ENCODE data around the gene ATXN3.
"Not testable (repeated sequence)": the region's sequence is repeated elsewhere in the genome, so short reads cannot be mapped to it uniquely, and the experiment has no call there.

ATXN3 gene

GRCh38 chr14:92058006-92058917, 48.1 kb downstream of the ATXN3 start:
- no peak for DNase-seq

GRCh38 chr14:92049781-92050180, 56.6 kb downstream of the ATXN3 start:
- no peak for DNase-seq

- not testable (repeated sequence) for DNase-seq
These were observed 57.2 kb downstream of the ATXN3 start for GRCh38 chr14:92049221-92049620.

- not testable (repeated sequence) for DNase-seq
These were observed 60.5 kb downstream of the ATXN3 start for GRCh38 chr14:92045904-92046303.

GRCh38 chr14:92041766-92042165, 64.6 kb downstream of the ATXN3 start:
- DNase-seq: not testable (repeated sequence)

- DNase-seq: no peak
These were observed 65.2 kb downstream of the ATXN3 start for GRCh38 chr14:92041203-92041602.

GRCh38 chr14:92040431-92041051, 65.8 kb downstream of the ATXN3 start:
- DNase-seq: no peak

GRCh38 chr14:92039719-92040430, 66.5 kb downstream of the ATXN3 start, which contains the start of gene TRIP11:
Gene TRIP11, minus strand, starts transcription at chr14:92040059. Its CDS starts 374 bp downstream, at chr14:92039685.
- DNase-seq: peak; percentile 93 to 94

GRCh38 chr14:92039063-92039718, 67.2 kb downstream of the ATXN3 start:
- DNase-seq: peak in 1 of 2 donors; percentile 25

- no peak for DNase-seq
These were observed 68.4 kb downstream of the ATXN3 start for GRCh38 chr14:92037989-92038388.

- no peak for DNase-seq
These were observed 70.5 kb downstream of the ATXN3 start for GRCh38 chr14:92035890-92036289.

GRCh38 chr14:92033906-92034687, 72.3 kb downstream of the ATXN3 start:
- DNase-seq: no peak

GRCh38 chr14:92033433-92033832, 72.9 kb downstream of the ATXN3 start:
- DNase-seq: no peak

- DNase-seq: peak in 1 of 2 donors; percentile 14
These were observed 79.7 kb downstream of the ATXN3 start for GRCh38 chr14:92026548-92027190.

GRCh38 chr14:92022036-92022435, 84.3 kb downstream of the ATXN3 start:
- DNase-seq: no peak

GRCh38 chr14:92021523-92021922, 84.9 kb downstream of the ATXN3 start:
- DNase-seq: no peak

- DNase-seq: no peak
These were observed 92.3 kb downstream of the ATXN3 start for GRCh38 chr14:92014040-92014439.

- DNase-seq: no peak
These were observed 94.1 kb downstream of the ATXN3 start for GRCh38 chr14:92012121-92012748.

GRCh38 chr14:92010644-92011043, 95.7 kb downstream of the ATXN3 start:
- DNase-seq: no peak

GRCh38 chr14:92009604-92010003, 96.8 kb downstream of the ATXN3 start:
- no peak for DNase-seq

Measured in stimulated activated CD4-positive, alpha-beta T cell treated with anti-CD3 and anti-CD28 coated beads, Interleukin-2, amount 100 ng/mL, for 24 hours (primary cell).